Chondrocyte (in vitro differentiated cells): ENCODE measurements around the gene SIGLEC9. TPM values are rescaled to one million over a fixed set of nuclear protein-coding genes. Genes with fewer than 3 reads are reported as not detected.

Experiments used
- DNase-seq: peaks from one replicate; pipeline ENCODE4 v3.0.0; 2021; ENCODE audit warnings: mixed read lengths, low spot score
- H3K27ac Mint-ChIP-seq: one replicate; pipeline ENCODE4 v1.8.0; 2021; ENCODE audit warnings: mild to moderate bottlenecking, moderate library complexity, mixed read lengths; ENCODE audit not compliant: unreplicated experiment
- H3K27me3 Mint-ChIP-seq: 2 replicates; pipeline ENCODE4 v1.8.0; 2021; ENCODE audit warnings: low read depth, mixed read lengths
- H3K36me3 Mint-ChIP-seq: 2 replicates; pipeline ENCODE4 v1.8.0; 2021; ENCODE audit warnings: low read depth, mixed read lengths
- H3K4me1 Mint-ChIP-seq: 2 replicates; pipeline ENCODE4 v1.8.0; 2021; ENCODE audit warnings: low read depth, mild to moderate bottlenecking, mixed read lengths
- H3K4me3 Mint-ChIP-seq: one replicate; pipeline ENCODE4 v1.8.0; 2021; ENCODE audit warnings: mild to moderate bottlenecking, moderate library complexity, mixed read lengths; ENCODE audit not compliant: unreplicated experiment
- H3K9me3 Mint-ChIP-seq: 2 replicates; pipeline ENCODE4 v1.8.0; 2021; ENCODE audit warnings: low read depth, mixed read lengths
- CTCF ChIP-seq: fragments of 200-600 bp; sonication (generic); IDR thresholded peaks from 2 replicates; pipeline ENCODE4 v1.5.0; 2021; ENCODE audit warnings: antibody characterized with exemption, mild to moderate bottlenecking, moderate library complexity
- total RNA-seq: library from RNA; stranded (reverse); gene quantifications from 3 replicates; pipeline ENCODE4 v1.2.1, GENCODE V29; 2021

The SIGLEC9 gene
- total RNA-seq, 1 donor from 2014 or later: not detected

GRCh38 chr19:51108066-51108804 lies 16.5 kb upstream of the SIGLEC9 start, which contains the start of gene CTU1:
TSS of gene CTU1 (minus strand) at chr19:51108409. CDS start at chr19:51104569, 3,840 bp downstream.
- Mint-ChIP-seq H3K9me3 (no peaks in the 10 kb centered on the region), H3K27ac (peak within 1 kb of the TSS; percentile 96), H3K27me3 (peaks cover 3% of the 10 kb centered on the region), H3K36me3 (peaks cover 2% of the 10 kb centered on the region), H3K4me3 (peak within 1 kb of the TSS; percentile 91), H3K4me1 (peaks cover 12% of the 10 kb centered on the region)
- peak; percentile 99 for DNase-seq
- TF ChIP-seq CTCF: peak; percentile 29

- H3K27me3 Mint-ChIP-seq: peaks cover 3% of the 10 kb centered on the region
- peak overlapping the region; percentile 91 for H3K4me3 Mint-ChIP-seq
- peaks cover 2% of the 10 kb centered on the region for H3K36me3 Mint-ChIP-seq
- no peak for TF ChIP-seq CTCF
- peak overlapping the region; percentile 93 for H3K27ac Mint-ChIP-seq
- no peaks in the 10 kb centered on the region for H3K9me3 Mint-ChIP-seq
- DNase-seq: no peak
- peaks cover 12% of the 10 kb centered on the region for H3K4me1 Mint-ChIP-seq
Measured at GRCh38 chr19:51108805-51109146, 15.9 kb upstream of the SIGLEC9 start.

- Mint-ChIP-seq H3K27ac (no peak overlapping the region), H3K4me1 (peaks cover 12% of the 10 kb centered on the region), H3K4me3 (no peak overlapping the region), H3K27me3 (peaks cover 9% of the 10 kb centered on the region), H3K9me3 (no peaks in the 10 kb centered on the region), H3K36me3 (no peaks in the 10 kb centered on the region)
- TF ChIP-seq CTCF: no peak
- no peak for DNase-seq
Measured at GRCh38 chr19:51110666-51110971, 14.1 kb upstream of the SIGLEC9 start.

GRCh38 chr19:51111606-51112005 lies 13.1 kb upstream of the SIGLEC9 start:
- Mint-ChIP-seq H3K27ac (no peak overlapping the region), H3K4me3 (no peak overlapping the region), H3K27me3 (peaks cover 15% of the 10 kb centered on the region), H3K36me3 (no peaks in the 10 kb centered on the region), H3K9me3 (no peaks in the 10 kb centered on the region), H3K4me1 (peaks cover 12% of the 10 kb centered on the region)
- peak; percentile 30 for TF ChIP-seq CTCF
- peak; percentile 61 for DNase-seq

- no peak for TF ChIP-seq CTCF
- Mint-ChIP-seq H3K36me3 (no peaks in the 10 kb centered on the region), H3K9me3 (no peaks in the 10 kb centered on the region), H3K27me3 (peaks cover 21% of the 10 kb centered on the region), H3K4me1 (no peaks in the 10 kb centered on the region), H3K4me3 (no peak overlapping the region), H3K27ac (no peak overlapping the region)
- no peak for DNase-seq
Measured at GRCh38 chr19:51114087-51114729, 10.5 kb upstream of the SIGLEC9 start.
